ENCODE results near the gene CDRT15. TPM values are rescaled to one million over a fixed set of nuclear protein-coding genes. Genes with fewer than 3 reads are reported as not detected.

CDRT15 gene
- total RNA-seq, 1 donor from 2014 or later: not detected

DNA sequence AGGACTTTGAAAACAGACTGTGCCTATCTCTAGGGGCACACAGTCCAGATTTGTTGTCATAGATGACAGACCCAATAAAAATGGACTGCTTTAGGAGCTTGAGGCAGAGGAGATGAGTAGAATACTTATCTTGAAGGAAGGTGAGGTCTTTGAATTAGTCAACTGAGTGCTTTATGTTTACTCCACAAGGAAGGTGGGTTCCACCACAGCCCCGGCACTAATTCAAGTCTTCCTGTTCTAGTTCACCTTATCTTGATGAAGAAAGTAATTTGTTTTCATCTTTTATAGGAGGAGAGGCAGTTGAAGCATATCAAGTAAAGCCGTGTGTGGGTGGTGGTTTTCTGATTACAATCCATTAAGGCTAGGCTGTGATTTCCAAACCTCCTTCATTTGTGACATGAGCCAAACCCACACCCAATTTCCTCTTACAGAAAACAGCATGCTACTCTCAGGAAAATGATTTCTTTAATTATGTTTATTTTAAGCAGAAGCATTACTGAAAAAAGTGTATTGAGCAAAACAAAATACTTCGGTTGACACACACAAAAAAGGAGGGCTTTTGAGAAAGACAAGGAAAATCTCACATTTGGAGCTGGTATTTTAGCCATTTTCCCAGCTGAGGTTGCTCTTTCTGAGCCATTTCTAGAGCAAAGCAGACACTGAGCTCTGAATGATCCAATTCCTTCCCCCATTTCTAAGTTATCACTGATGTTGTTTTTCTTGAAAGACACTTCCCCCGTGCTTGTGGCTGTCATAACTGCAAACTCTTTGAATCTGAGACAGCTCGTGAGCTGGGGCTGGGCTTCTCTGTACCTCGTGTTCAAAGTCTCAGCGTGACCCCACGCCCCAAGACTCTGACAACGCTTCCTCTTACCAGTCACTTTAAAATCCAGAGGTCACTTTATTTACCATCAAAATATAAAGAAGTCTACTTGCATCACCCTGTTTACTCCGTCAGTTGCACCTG is 35.4 kb downstream of the CDRT15 start:
- Mint-ChIP-seq H3K36me3 (ENCODE audit: unreplicated experiment) (no peaks in the 10 kb centered on the region), H3K4me3 (ENCODE audit: unreplicated experiment) (no peak overlapping the region), H3K9me3 (ENCODE audit: unreplicated experiment) (no peaks in the 10 kb centered on the region), H3K4me1 (ENCODE audit: low read depth, unreplicated experiment) (peaks cover 5% of the 10 kb centered on the region), H3K27me3 (ENCODE audit: unreplicated experiment) (no peaks in the 10 kb centered on the region), H3K27ac (ENCODE audit: unreplicated experiment) (no peak overlapping the region)
- no peak for DNase-seq
- TF ChIP-seq, protein P1, sequence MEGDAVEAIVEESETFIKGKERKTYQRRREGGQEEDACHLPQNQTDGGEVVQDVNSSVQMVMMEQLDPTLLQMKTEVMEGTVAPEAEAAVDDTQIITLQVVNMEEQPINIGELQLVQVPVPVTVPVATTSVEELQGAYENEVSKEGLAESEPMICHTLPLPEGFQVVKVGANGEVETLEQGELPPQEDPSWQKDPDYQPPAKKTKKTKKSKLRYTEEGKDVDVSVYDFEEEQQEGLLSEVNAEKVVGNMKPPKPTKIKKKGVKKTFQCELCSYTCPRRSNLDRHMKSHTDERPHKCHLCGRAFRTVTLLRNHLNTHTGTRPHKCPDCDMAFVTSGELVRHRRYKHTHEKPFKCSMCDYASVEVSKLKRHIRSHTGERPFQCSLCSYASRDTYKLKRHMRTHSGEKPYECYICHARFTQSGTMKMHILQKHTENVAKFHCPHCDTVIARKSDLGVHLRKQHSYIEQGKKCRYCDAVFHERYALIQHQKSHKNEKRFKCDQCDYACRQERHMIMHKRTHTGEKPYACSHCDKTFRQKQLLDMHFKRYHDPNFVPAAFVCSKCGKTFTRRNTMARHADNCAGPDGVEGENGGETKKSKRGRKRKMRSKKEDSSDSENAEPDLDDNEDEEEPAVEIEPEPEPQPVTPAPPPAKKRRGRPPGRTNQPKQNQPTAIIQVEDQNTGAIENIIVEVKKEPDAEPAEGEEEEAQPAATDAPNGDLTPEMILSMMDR (IDR thresholded peaks at IDR 0.05; ENCODE audit: partially characterized antibody, unreplicated experiment): no peak

DNA sequence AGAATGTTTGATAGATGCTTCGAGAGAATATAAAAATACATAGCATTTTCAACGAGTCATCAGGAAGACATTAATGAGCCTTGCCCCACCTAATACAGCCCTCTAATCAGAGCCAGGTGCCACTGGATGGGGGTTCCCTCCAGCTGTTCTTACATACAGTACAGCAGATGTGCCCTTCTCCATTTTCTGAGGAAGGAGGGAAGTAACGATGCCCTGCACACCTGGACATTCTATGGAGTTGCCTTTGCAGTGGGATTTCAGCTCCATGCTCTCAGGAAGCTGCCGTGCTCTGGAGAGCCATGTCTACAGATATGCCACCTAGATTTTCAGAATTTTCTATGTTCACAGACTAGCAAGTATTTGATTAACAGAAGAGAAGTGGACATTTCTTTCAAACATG is 36.3 kb downstream of the CDRT15 start:
- DNase-seq: no peak
- H3K36me3 Mint-ChIP-seq (ENCODE audit: unreplicated experiment): no peaks in the 10 kb centered on the region
- TF ChIP-seq, protein P1 (IDR thresholded peaks at IDR 0.05; ENCODE audit: partially characterized antibody, unreplicated experiment): no peak
- no peaks in the 10 kb centered on the region for H3K9me3 Mint-ChIP-seq (ENCODE audit: unreplicated experiment)
- peaks cover 5% of the 10 kb centered on the region for H3K4me1 Mint-ChIP-seq (ENCODE audit: low read depth, unreplicated experiment)
- H3K27ac Mint-ChIP-seq (ENCODE audit: unreplicated experiment): no peak overlapping the region
- no peak overlapping the region for H3K4me3 Mint-ChIP-seq (ENCODE audit: unreplicated experiment)
- no peaks in the 10 kb centered on the region for H3K27me3 Mint-ChIP-seq (ENCODE audit: unreplicated experiment)

DNA sequence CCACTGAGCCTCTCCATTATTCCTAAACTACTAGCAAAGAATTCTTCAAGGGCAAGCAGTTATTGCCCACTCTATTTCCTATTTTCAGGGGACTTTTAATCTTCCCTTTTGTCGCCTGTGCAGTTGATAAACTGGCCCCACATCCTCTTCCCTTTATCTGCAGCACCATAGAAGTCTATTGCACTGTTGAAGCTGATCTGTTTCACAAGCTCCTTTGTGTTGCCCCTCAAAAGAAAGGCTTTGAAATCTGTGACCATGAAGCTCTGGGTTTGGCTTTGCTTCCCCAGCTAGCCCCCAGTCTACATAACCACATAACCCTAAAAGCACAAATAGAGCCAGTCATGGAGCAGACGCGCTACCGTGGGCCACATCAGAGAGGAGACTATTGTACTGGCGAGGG is 37.1 kb downstream of the CDRT15 start:
- H3K36me3 Mint-ChIP-seq (ENCODE audit: unreplicated experiment): no peaks in the 10 kb centered on the region
- TF ChIP-seq, protein P1 (IDR thresholded peaks at IDR 0.05; ENCODE audit: partially characterized antibody, unreplicated experiment): no peak
- H3K27me3 Mint-ChIP-seq (ENCODE audit: unreplicated experiment): no peaks in the 10 kb centered on the region
- H3K4me1 Mint-ChIP-seq (ENCODE audit: low read depth, unreplicated experiment): peaks cover 5% of the 10 kb centered on the region
- no peaks in the 10 kb centered on the region for H3K9me3 Mint-ChIP-seq (ENCODE audit: unreplicated experiment)
- no peak for DNase-seq
- H3K27ac Mint-ChIP-seq (ENCODE audit: unreplicated experiment): no peak overlapping the region
- no peak overlapping the region for H3K4me3 Mint-ChIP-seq (ENCODE audit: unreplicated experiment)

DNA sequence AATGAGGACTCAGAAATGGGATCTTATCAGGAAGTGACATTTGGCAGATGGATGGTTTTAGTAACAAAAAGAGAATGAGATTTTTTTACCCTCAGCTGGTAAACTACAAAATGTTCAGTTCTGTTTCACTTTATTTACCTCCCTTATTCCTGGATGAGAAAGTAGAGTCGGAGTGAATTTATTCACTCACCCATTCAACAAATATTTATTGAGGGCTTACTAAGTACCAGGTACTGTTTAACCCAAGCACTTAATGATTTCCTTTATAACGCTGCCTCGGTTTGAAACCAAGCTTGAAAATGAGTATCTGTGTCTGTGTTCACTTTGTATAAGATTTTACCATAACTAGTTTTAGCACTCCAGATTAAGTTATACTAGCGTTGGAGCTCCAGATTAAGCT is 38.1 kb downstream of the CDRT15 start:
- DNase-seq: no peak
- peaks cover 5% of the 10 kb centered on the region for H3K4me1 Mint-ChIP-seq (ENCODE audit: low read depth, unreplicated experiment)
- no peak overlapping the region for H3K4me3 Mint-ChIP-seq (ENCODE audit: unreplicated experiment)
- H3K36me3 Mint-ChIP-seq (ENCODE audit: unreplicated experiment): no peaks in the 10 kb centered on the region
- H3K27me3 Mint-ChIP-seq (ENCODE audit: unreplicated experiment): no peaks in the 10 kb centered on the region
- no peak overlapping the region for H3K27ac Mint-ChIP-seq (ENCODE audit: unreplicated experiment)
- TF ChIP-seq, protein P1 (IDR thresholded peaks at IDR 0.05; ENCODE audit: partially characterized antibody, unreplicated experiment): no peak
- no peaks in the 10 kb centered on the region for H3K9me3 Mint-ChIP-seq (ENCODE audit: unreplicated experiment)

DNA sequence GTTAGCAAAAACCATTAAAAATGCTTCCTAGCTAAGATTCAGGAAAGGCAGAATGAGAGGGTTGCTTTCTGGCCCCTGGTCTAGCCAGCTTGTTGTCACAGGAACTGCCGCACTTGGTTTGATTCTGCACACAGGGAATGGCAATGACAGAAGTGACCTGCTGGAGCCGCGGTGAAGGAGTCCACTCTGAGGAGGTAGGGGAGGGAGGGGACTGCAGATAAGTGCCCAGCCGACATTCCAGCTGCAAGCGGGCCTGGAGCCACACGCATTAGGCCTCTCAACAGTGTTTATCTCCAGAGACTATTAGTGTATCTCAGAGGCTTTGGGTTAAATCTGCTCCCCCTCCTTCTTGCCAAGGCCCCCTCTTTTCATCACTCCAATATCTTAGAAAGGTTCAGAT is 38.6 kb downstream of the CDRT15 start:
- Mint-ChIP-seq H3K4me3 (ENCODE audit: unreplicated experiment) (no peak overlapping the region), H3K27ac (ENCODE audit: unreplicated experiment) (no peak overlapping the region), H3K36me3 (ENCODE audit: unreplicated experiment) (no peaks in the 10 kb centered on the region), H3K27me3 (ENCODE audit: unreplicated experiment) (no peaks in the 10 kb centered on the region), H3K9me3 (ENCODE audit: unreplicated experiment) (no peaks in the 10 kb centered on the region), H3K4me1 (ENCODE audit: low read depth, unreplicated experiment) (peaks cover 5% of the 10 kb centered on the region)
- peak; percentile 61 for DNase-seq
- TF ChIP-seq, protein P1 (IDR thresholded peaks at IDR 0.05; ENCODE audit: partially characterized antibody, unreplicated experiment): no peak

All from glutamatergic neuron (in vitro differentiated cells).